ENCODE measurements around the gene PCMT1.

PCMT1 gene

GRCh38 chr6:149856256-149856994 lies 106.9 kb downstream of the PCMT1 start:
- FAIRE-seq, result no peak

DNA sequence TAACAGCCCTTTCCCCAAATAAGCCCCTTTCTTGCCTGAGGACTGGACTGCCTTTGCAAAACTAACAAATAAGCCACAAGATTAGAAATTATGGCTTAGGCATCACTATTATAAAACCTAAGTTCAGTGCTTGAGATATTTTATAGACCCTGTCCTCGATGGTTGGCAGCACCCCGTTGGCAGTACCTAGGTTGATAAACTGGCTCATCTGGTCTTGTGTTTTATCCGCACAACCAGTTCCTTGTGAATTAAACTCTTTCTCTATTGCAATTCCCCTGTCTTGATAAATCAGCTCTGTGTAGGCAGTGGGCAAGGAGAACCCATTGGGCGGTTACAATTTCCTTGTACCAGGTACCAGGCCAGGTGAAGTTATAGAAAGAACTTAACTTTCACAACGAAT lies 108.0 kb downstream of the PCMT1 start:
- no peak for FAIRE-seq

GRCh38 chr6:149859368-149859767 lies 109.8 kb downstream of the PCMT1 start:
- FAIRE-seq, result no peak

DNA sequence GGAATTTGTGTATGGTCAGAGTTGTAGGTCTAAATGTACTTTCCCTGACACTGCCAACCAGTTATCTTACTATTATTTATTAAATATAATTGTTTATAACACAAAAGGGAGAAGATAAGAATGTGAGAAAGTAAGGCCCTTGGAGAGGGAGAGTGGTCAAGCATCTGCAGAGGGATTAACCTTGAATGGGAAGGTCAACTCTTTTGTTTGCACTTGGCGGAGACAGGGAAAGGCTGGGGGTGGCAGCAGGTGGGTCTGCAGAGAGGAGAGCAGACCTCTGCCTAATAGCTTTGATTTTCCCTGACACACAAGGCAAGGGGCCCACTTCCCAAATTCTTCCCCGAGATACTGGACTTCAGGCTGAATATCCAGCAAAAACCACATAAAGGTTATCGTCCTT lies 110.4 kb downstream of the PCMT1 start:
- no peak for FAIRE-seq

DNA sequence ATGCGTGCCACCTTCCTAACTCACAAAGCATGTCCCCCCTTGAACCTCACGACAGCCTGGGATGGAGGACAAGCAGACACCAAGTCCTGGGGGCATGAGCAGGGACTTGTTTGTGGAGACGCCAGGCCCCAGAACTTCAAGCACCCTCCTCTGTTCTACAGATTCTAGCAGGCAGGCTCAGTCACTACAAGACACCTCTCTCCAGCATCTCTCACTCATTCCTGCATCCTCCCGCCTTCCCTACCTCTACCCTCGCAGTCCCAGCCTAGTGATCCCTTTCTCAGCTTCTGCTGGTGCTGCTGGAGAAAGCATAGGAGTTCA lies 110.9 kb downstream of the PCMT1 start:
- FAIRE-seq, result no peak

Measured in endometrium (tissue), 2 donors.